IMR-90 (cell line): ENCODE data around the gene BRWD1. TPM values are rescaled to one million over a fixed set of nuclear protein-coding genes. Genes with fewer than 3 reads are reported as not detected.

Experiments used
- ATAC-seq: fragments of 200-7000 bp; cut with Tn5 transposase; 2 replicates; pipeline ENCODE4 v1.9.1; 2020; ENCODE audit warnings: low read depth, mild to moderate bottlenecking, moderate library complexity
- BruUV-seq: library from RNA; stranded (reverse); fragments of 400-500 nt; replicated peaks from 2 replicates; lab custom pipeline; 2021; lab: Mats Ljungman, UMichigan
- CTCF ChIA-PET: fragments of 300-600 bp; formaldehyde crosslinking; extraction: SDS; loops from one replicate; lab custom pipeline; 2021; ENCODE audit warnings: antibody characterized with exemption; lab: Yijun Ruan, JAX
- POLR2A ChIA-PET: fragments of 300-600 bp; sonication (Branson Sonifier 250); formaldehyde crosslinking; loops from one replicate; lab custom pipeline; 2022; ENCODE audit warnings: antibody characterized with exemption; ENCODE audit not compliant: unreplicated experiment; lab: Charles Lee
- DNase-seq: peaks from one replicate; pipeline ENCODE4 v3.0.0; 2013
- H2AFZ ChIP-seq: replicated peaks from 2 replicates; pipeline ENCODE3; 2013; ENCODE audit warnings: low read length, mild to moderate bottlenecking; ENCODE audit not compliant: poor library complexity
- H2AK5ac ChIP-seq: 2 replicates; pipeline ENCODE4 v1.6.1; 2013; ENCODE audit warnings: low read depth, low read length, inconsistent platforms
- H2AK9ac ChIP-seq: replicated peaks from 2 replicates; pipeline ENCODE3; 2013; ENCODE audit warnings: mild to moderate bottlenecking, low read depth, low read length, moderate library complexity; ENCODE audit not compliant: poor library complexity
- H2BK120ac ChIP-seq: 2 replicates; pipeline ENCODE4 v1.6.1; 2013; ENCODE audit warnings: low read depth, low read length, inconsistent platforms
- H2BK15ac ChIP-seq: 3 replicates; pipeline ENCODE4 v1.6.1; 2013; ENCODE audit warnings: low read depth, low read length, inconsistent platforms
- H2BK20ac ChIP-seq: 2 replicates; pipeline ENCODE4 v1.6.1; 2013; ENCODE audit warnings: low read depth, mild to moderate bottlenecking, inconsistent platforms, low read length, moderate library complexity
- H2BK5ac ChIP-seq: 2 replicates; pipeline ENCODE4 v1.6.1; 2013; ENCODE audit warnings: mild to moderate bottlenecking, low read depth, low read length, inconsistent platforms; ENCODE audit not compliant: poor library complexity, severe bottlenecking
- H3K14ac ChIP-seq: replicated peaks from 2 replicates; pipeline ENCODE4 v1.6.1; 2013; ENCODE audit warnings: low read depth, low read length, inconsistent platforms
- H3K18ac ChIP-seq: 2 replicates; pipeline ENCODE4 v1.6.1; 2013; ENCODE audit warnings: low read depth, low read length, control low read depth
- H3K23ac ChIP-seq: 2 replicates; pipeline ENCODE4 v1.6.1; 2013; ENCODE audit warnings: low read depth, low read length, inconsistent platforms
- H3K27ac ChIP-seq: 2 replicates; pipeline ENCODE4 v1.5.1; 2013; ENCODE audit warnings: mild to moderate bottlenecking, control low read depth, low read length; ENCODE audit not compliant: insufficient read depth
- H3K27me3 ChIP-seq: 2 replicates; pipeline ENCODE4 v1.6.1; 2013; ENCODE audit warnings: low read length; ENCODE audit not compliant: control insufficient read depth, insufficient read depth
- H3K36me3 ChIP-seq: 2 replicates; pipeline ENCODE4 v1.6.1; 2013; ENCODE audit warnings: low read length, mixed read lengths; ENCODE audit not compliant: control insufficient read depth, insufficient read depth
- H3K4ac ChIP-seq: 2 replicates; pipeline ENCODE4 v1.6.1; 2013; ENCODE audit warnings: low read depth, low read length, inconsistent platforms
- H3K4me1 ChIP-seq: 2 replicates; pipeline ENCODE4 v1.6.1; 2013; ENCODE audit warnings: low read length, mixed read lengths; ENCODE audit not compliant: control insufficient read depth, insufficient read depth
- H3K4me2 ChIP-seq: 2 replicates; pipeline ENCODE4 v1.6.1; 2013; ENCODE audit warnings: low read depth, mild to moderate bottlenecking, control low read depth, low read length, moderate library complexity
- H3K4me3 ChIP-seq: 2 replicates; pipeline ENCODE4 v1.5.1; 2013; ENCODE audit warnings: low read depth, mild to moderate bottlenecking, control low read depth, low read length, moderate library complexity; ENCODE audit not compliant: insufficient read depth
- H3K56ac ChIP-seq: 2 replicates; pipeline ENCODE4 v1.6.1; 2013; ENCODE audit warnings: low read length, inconsistent platforms; ENCODE audit not compliant: insufficient read depth; ENCODE audit errors: extremely low read depth
- H3K79me1 ChIP-seq, 2 experiments: 2 replicates each; pipeline ENCODE4 v1.6.1; 2013; ENCODE audit warnings: low read length in 2 of 2, inconsistent platforms in 1 of 2, low read depth in 1 of 2
- H3K9ac ChIP-seq: 2 replicates; pipeline ENCODE4 v1.6.1; 2013; ENCODE audit warnings: low read depth, low read length, control low read depth
- H3K9me1 ChIP-seq: 2 replicates; pipeline ENCODE4 v1.6.1; 2013; ENCODE audit warnings: low read length, inconsistent platforms; ENCODE audit not compliant: insufficient read depth
- H3K9me3 ChIP-seq: 2 replicates; pipeline ENCODE4 v1.6.1; 2013; ENCODE audit warnings: low read length; ENCODE audit not compliant: control insufficient read depth, insufficient read depth
- H4K20me1 ChIP-seq: 2 replicates; pipeline ENCODE4 v1.6.1; 2013; ENCODE audit warnings: low read length, inconsistent platforms; ENCODE audit not compliant: insufficient read depth
- H4K5ac ChIP-seq: 2 replicates; pipeline ENCODE4 v1.6.1; 2013; ENCODE audit warnings: mild to moderate bottlenecking, low read depth, low read length, control low read depth
- H4K8ac ChIP-seq, 2 experiments: 2 replicates each; pipeline ENCODE4 v1.6.1; 2013; ENCODE audit warnings: low read depth in 2 of 2, low read length in 2 of 2, control low read depth in 1 of 2, inconsistent platforms in 1 of 2
- H4K91ac ChIP-seq: 2 replicates; pipeline ENCODE4 v1.6.1; 2013; ENCODE audit warnings: low read depth, low read length, inconsistent platforms; ENCODE audit not compliant: insufficient read depth
- BHLHE40 ChIP-seq: fragments of 150-350 bp; IDR thresholded peaks from 2 replicates; pipeline ENCODE4 v1.6.1; 2016; ENCODE audit warnings: mild to moderate bottlenecking, low read depth, low read length
- CEBPB ChIP-seq: IDR thresholded peaks from 2 replicates; pipeline ENCODE4 v1.6.1; 2012; ENCODE audit warnings: low read depth, low read length, improper control_type of control experiment
- CHD1 ChIP-seq: IDR thresholded peaks from 2 replicates; pipeline ENCODE4 v1.6.1; 2012; ENCODE audit warnings: low read depth, low read length, improper control_type of control experiment
- CTCF ChIP-seq: conservative IDR thresholded peaks from 2 replicates; pipeline ENCODE4 v1.5.1; 2012; ENCODE audit warnings: mild to moderate bottlenecking, low read depth, low read length, improper control_type of control experiment
- FOS ChIP-seq: fragments of 150-350 bp; IDR thresholded peaks from 2 replicates; pipeline ENCODE4 v1.6.1; 2016; ENCODE audit warnings: low read depth, low read length
- MAFK ChIP-seq: IDR thresholded peaks from 2 replicates; pipeline ENCODE4 v1.6.1; 2012; ENCODE audit warnings: low read depth, low read length, improper control_type of control experiment
- MAZ ChIP-seq: IDR thresholded peaks from 2 replicates; pipeline ENCODE4 v1.6.1; 2012; ENCODE audit warnings: low read depth, mild to moderate bottlenecking, low read length, improper control_type of control experiment, moderate library complexity, borderline replicate concordance
- MXI1 ChIP-seq: IDR thresholded peaks from 2 replicates; pipeline ENCODE4 v1.6.1; 2012; ENCODE audit warnings: low read depth, mild to moderate bottlenecking, low read length, moderate library complexity, borderline replicate concordance
- NFE2L2 ChIP-seq: fragments of 150-350 bp; IDR thresholded peaks from 2 replicates; pipeline ENCODE4 v1.6.1; 2016; ENCODE audit warnings: low read depth, mild to moderate bottlenecking, low read length
- POLR2A ChIP-seq: IDR thresholded peaks from 2 replicates; pipeline ENCODE4 v1.6.1; 2012; ENCODE audit warnings: mild to moderate bottlenecking, low read depth, low read length
- RAD21 ChIP-seq: IDR thresholded peaks from 2 replicates; pipeline ENCODE4 v1.6.1; 2012; ENCODE audit warnings: low read length, improper control_type of control experiment
- RFX5 ChIP-seq: IDR thresholded peaks from 2 replicates; pipeline ENCODE4 v1.8.0; 2012; ENCODE audit warnings: low read depth, mild to moderate bottlenecking, low read length, moderate library complexity
- SMC3 ChIP-seq: fragments of 150-350 bp; IDR thresholded peaks from 2 replicates; pipeline ENCODE4 v1.6.1; 2016; ENCODE audit warnings: low read depth, mild to moderate bottlenecking, antibody characterized with exemption, low read length, moderate library complexity
- USF2 ChIP-seq: fragments of 150-350 bp; IDR thresholded peaks from 2 replicates; pipeline ENCODE4 v1.6.1; 2017; ENCODE audit warnings: mild to moderate bottlenecking, antibody characterized with exemption, low read length, low read depth
- WGBS, 2 experiments: methylation state at CpG; one replicate each; pipeline versions ENCODE4 v1.1.5 to v1.1.7; 2013; ENCODE audit warnings: missing lambda C conversion rate in 2 of 2; ENCODE audit not compliant: insufficient read length in 1 of 2; ENCODE audit errors: extremely low coverage in 2 of 2; 5-methylcytosine and 5-hydroxymethylcytosine counted together
- dilution Hi-C: fragments of 300-500 bp; cut with HindIII; formaldehyde crosslinking; loops from one replicate; pipeline ENCODE4 v1.14.3; 2018; ENCODE audit warnings: low sequenced_read_pairs; ENCODE audit not compliant: unreplicated experiment
- in situ Hi-C: fragments of 300-500 bp; cut with MboI; formaldehyde crosslinking; loops from 3 replicates; pipeline ENCODE4 v1.14.3; 2019; ENCODE audit warnings: low sequenced_read_pairs, inconsistent platforms, mixed read lengths
- intact Hi-C: fragments of 100-400 bp; cut with micrococcal nuclease; formaldehyde crosslinking; loops from 2 replicates; pipeline ENCODE4 v1.10.0; 2022
- polyA plus RNA-seq, 3 experiments: library from polyadenylated mRNA; depleted of rRNA; stranded (reverse); fragments of >200 nt; gene quantifications; 2 replicates each; pipeline ENCODE4 v1.2.3, GENCODE V29; 2012; ENCODE audit warnings: low replicate concordance in 1 of 3
- total RNA-seq: library from RNA; depleted of rRNA; stranded (reverse); fragments of >200 nt; gene quantifications from 2 replicates; pipeline ENCODE4 v1.2.3, GENCODE V29; 2012
- TF ChIP-seq, protein P1 (sequence below): fragments of 150-350 bp; IDR thresholded peaks from 2 replicates; pipeline ENCODE4 v1.6.1; 2016; ENCODE audit warnings: low read depth, mild to moderate bottlenecking, low read length, moderate library complexity, borderline replicate concordance

The BRWD1 gene
- total and polyA plus RNA-seq, 2 of the 4 experiments (the other 2 are of a cell fraction) = 6.7 to 28.7 TPM

GRCh38 chr21:39327727-39328126, 14.3 kb upstream of the BRWD1 start:
- intact Hi-C loops (no loop called here), dilution Hi-C loops (no loop called here), in situ Hi-C loops (no loop called here)
- H4K8ac ChIP-seq = no peak overlapping the region
- ChIA-PET CTCF (interaction anchor here (0.7 kb wide), 1 partner anchor 507 kb away, joined by 3 read pairs; no protein-coding TSS in a partner anchor), POLR2A (interaction anchor here (0.5 kb wide), 1 partner anchor 15 kb away, joined by 12 read pairs; no protein-coding TSS in a partner anchor)
- no peaks in the 10 kb centered on the region for H3K27me3 ChIP-seq
- no peak overlapping the region for H2BK120ac ChIP-seq
- no peak overlapping the region for H2BK20ac ChIP-seq
- H2AK5ac ChIP-seq = no peak overlapping the region
- no peak overlapping the region for H4K5ac ChIP-seq
- H3K23ac ChIP-seq = no peak overlapping the region
- no peaks in the 10 kb centered on the region for H3K9me1 ChIP-seq
- no peak for TF ChIP-seq SMC3
- TF ChIP-seq USF2 = no peak
- TF ChIP-seq, protein P1, sequence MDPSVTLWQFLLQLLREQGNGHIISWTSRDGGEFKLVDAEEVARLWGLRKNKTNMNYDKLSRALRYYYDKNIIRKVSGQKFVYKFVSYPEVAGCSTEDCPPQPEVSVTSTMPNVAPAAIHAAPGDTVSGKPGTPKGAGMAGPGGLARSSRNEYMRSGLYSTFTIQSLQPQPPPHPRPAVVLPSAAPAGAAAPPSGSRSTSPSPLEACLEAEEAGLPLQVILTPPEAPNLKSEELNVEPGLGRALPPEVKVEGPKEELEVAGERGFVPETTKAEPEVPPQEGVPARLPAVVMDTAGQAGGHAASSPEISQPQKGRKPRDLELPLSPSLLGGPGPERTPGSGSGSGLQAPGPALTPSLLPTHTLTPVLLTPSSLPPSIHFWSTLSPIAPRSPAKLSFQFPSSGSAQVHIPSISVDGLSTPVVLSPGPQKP = no peak
- no peak for TF ChIP-seq RFX5
- no peak for TF ChIP-seq POLR2A
- TF ChIP-seq CTCF = no peak
- TF ChIP-seq FOS = no peak
- TF ChIP-seq NFE2L2 = no peak
- TF ChIP-seq MXI1 = no peak
- no peak for TF ChIP-seq MAZ
- no peak for TF ChIP-seq CEBPB
- no peak for TF ChIP-seq BHLHE40
- TF ChIP-seq CHD1 = no peak
- no peak for TF ChIP-seq MAFK
- no peak for TF ChIP-seq RAD21
- no CpG with 5 or more reads among the region's 7 CpGs for WGBS, 2 experiments
- no peaks in the 10 kb centered on the region for H3K9me3 ChIP-seq
- H4K20me1 ChIP-seq = no peaks in the 10 kb centered on the region
- no peak for ATAC-seq
- no peak overlapping the region for H3K4me2 ChIP-seq
- DNase-seq = no peak
- H2AK9ac ChIP-seq = no peak overlapping the region
- no peaks in the 10 kb centered on the region for H3K36me3 ChIP-seq
- H3K4me1 ChIP-seq = no peaks in the 10 kb centered on the region; the same call in 1 of the 2 replicates
- H3K4ac ChIP-seq = no peak overlapping the region
- no peak overlapping the region for H2BK5ac ChIP-seq
- H2AFZ ChIP-seq = no peak overlapping the region
- BruUV-seq = no TSS peak
- H3K27ac ChIP-seq = no peak overlapping the region
- no peak overlapping the region for H4K91ac ChIP-seq
- H3K79me1 ChIP-seq = no peaks in the 10 kb centered on the region
- no peak overlapping the region for H3K14ac ChIP-seq
- no peak overlapping the region for H2BK15ac ChIP-seq
- no peak overlapping the region for H3K4me3 ChIP-seq
- no peak overlapping the region for H3K56ac ChIP-seq
- no peak overlapping the region for H3K9ac ChIP-seq
- no peak overlapping the region for H3K18ac ChIP-seq
